Natural killer cell (primary cell): ENCODE data around the gene PPHLN1. TPM values are rescaled to one million over a fixed set of nuclear protein-coding genes. Genes with fewer than 3 reads are reported as not detected.
"Not testable (repeated sequence)": the region's sequence is repeated elsewhere in the genome, so short reads cannot be mapped to it uniquely, and the experiment has no call there.

Source experiments
- ATAC-seq, 3 donors: fragments of 150-1000 bp in 2 of 3; fragments of 200-7000 bp in 1 of 3; cut with Tn5 transposase; 1 replicate in 1 of 3; 2 replicates in 2 of 3; pipeline ENCODE4 v1.10.0; 2021; ENCODE audit warnings: mild to moderate bottlenecking in 2 of 3, moderate library complexity in 2 of 3
- DNase-seq, 2 donors: peaks; one replicate each; pipeline versions ENCODE4 v3.0.0 to v3.0.0-alpha.2; 2013 to 2021; ENCODE audit warnings: mixed read lengths in 1 of 2
- H3K27ac ChIP-seq: one replicate; pipeline ENCODE4 v1.5.1; 2013; ENCODE audit warnings: mild to moderate bottlenecking, low read length
- H3K27me3 ChIP-seq: one replicate; pipeline ENCODE4 v1.6.1; 2013; ENCODE audit warnings: low read length; ENCODE audit not compliant: control insufficient read depth, insufficient read depth
- H3K36me3 ChIP-seq: one replicate; pipeline ENCODE4 v1.6.1; 2013; ENCODE audit warnings: low read length; ENCODE audit not compliant: control insufficient read depth, insufficient read depth
- H3K4me1 ChIP-seq: one replicate; pipeline ENCODE4 v1.6.1; 2013; ENCODE audit warnings: low read length; ENCODE audit not compliant: control insufficient read depth, insufficient read depth
- H3K4me3 ChIP-seq: one replicate; pipeline ENCODE4 v1.5.1; 2013; ENCODE audit warnings: low read length
- H3K9me3 ChIP-seq: one replicate; pipeline ENCODE4 v1.6.1; 2013; ENCODE audit warnings: low read length; ENCODE audit not compliant: control insufficient read depth, insufficient read depth
- H3K27ac Mint-ChIP-seq, 2 donors: one replicate each; pipeline ENCODE4 v1.8.0; 2022; ENCODE audit warnings: mild to moderate bottlenecking in 2 of 2, mixed read lengths in 2 of 2, moderate library complexity in 1 of 2
- H3K27me3 Mint-ChIP-seq, 2 donors: one replicate each; pipeline ENCODE4 v1.8.0; 2022; ENCODE audit warnings: low read depth in 2 of 2, mixed read lengths in 2 of 2
- H3K36me3 Mint-ChIP-seq: one replicate; pipeline ENCODE4 v1.8.0; 2022; ENCODE audit warnings: mixed read lengths
- H3K4me1 Mint-ChIP-seq, 2 donors: one replicate each; pipeline ENCODE4 v1.8.0; 2022; ENCODE audit warnings: mixed read lengths in 2 of 2
- H3K4me3 Mint-ChIP-seq: one replicate; pipeline ENCODE4 v1.8.0; 2022; ENCODE audit warnings: mild to moderate bottlenecking, moderate library complexity, mixed read lengths
- H3K9me3 Mint-ChIP-seq, 2 donors: one replicate each; pipeline ENCODE4 v1.8.0; 2022; ENCODE audit warnings: mixed read lengths in 2 of 2
- CTCF ChIP-seq: fragments of 200-600 bp; IDR thresholded peaks from one replicate; pipeline ENCODE4 v1.8.0; 2022; ENCODE audit warnings: antibody characterized with exemption
- WGBS: methylation state at CpG from one replicate; pipeline ENCODE4 v1.1.7; 2013; ENCODE audit warnings: missing lambda C conversion rate; ENCODE audit not compliant: insufficient coverage; 5-methylcytosine and 5-hydroxymethylcytosine counted together
- intact Hi-C: fragments of 100-400 bp; cut with micrococcal nuclease; formaldehyde crosslinking; loops from one replicate; pipeline ENCODE4 v1.14.2; 2022
- total RNA-seq, 4 donors: library from RNA; stranded (reverse); fragments of 120-200 nt in 1 of 4; gene quantifications; one replicate each; pipeline versions ENCODE4 v1.2.3 to v1.2.4, GENCODE V29; 2013 to 2022

Gene PPHLN1
- total RNA-seq, 3 donors from 2014 or later (not counting 1 experiment from before 2014, with no cell fraction given) = 98.2 to 101 (median 101) TPM

GRCh38 chr12:42350021-42350407 lies 24.0 kb downstream of the PPHLN1 start:
- H3K27me3 ChIP-seq, H3K27ac Mint-ChIP-seq, ATAC-seq, H3K4me3 ChIP-seq, H3K9me3 ChIP-seq, H3K4me1 ChIP-seq, DNase-seq, H3K9me3 Mint-ChIP-seq, H3K36me3 Mint-ChIP-seq, H3K27me3 Mint-ChIP-seq, H3K4me3 Mint-ChIP-seq, H3K27ac ChIP-seq, intact Hi-C loops: not testable (repeated sequence)
- H3K4me1 Mint-ChIP-seq = peaks cover 12 to 13% of the 10 kb centered on the region in 2 donors
- peaks cover 21% of the 10 kb centered on the region for H3K36me3 ChIP-seq
- 98% methylated on average over 27 of the region's 34 CpGs for WGBS

- Histone ChIP-seq H3K27ac (no peak overlapping the region), H3K27me3 (no peaks in the 10 kb centered on the region), H3K9me3 (no peaks in the 10 kb centered on the region), H3K4me3 (no peak overlapping the region), H3K36me3 (peaks cover 41% of the 10 kb centered on the region), H3K4me1 (peaks cover 4% of the 10 kb centered on the region)
- ATAC-seq (no peak), DNase-seq (no peak)
- WGBS = 83% methylated on average over 2 of the region's 2 CpGs
- Mint-ChIP-seq H3K9me3 (no peaks in the 10 kb centered on the region), H3K4me1 (peaks cover 7 to 13% of the 10 kb centered on the region in 2 donors), H3K27me3 (no peaks in the 10 kb centered on the region), H3K4me3 (no peak overlapping the region), H3K27ac (no peak overlapping the region), H3K36me3 (no peaks in the 10 kb centered on the region)
- intact Hi-C loops = no loop called here
- TF ChIP-seq CTCF = no peak
These were observed 30.4 kb downstream of the PPHLN1 start for GRCh38 chr12:42356344-42356743.

- Mint-ChIP-seq H3K9me3 (no peaks in the 10 kb centered on the region), H3K27ac (peak overlapping the region in 1 of 2 donors; percentile 44), H3K4me1 (peaks cover 26 to 32% of the 10 kb centered on the region in 2 donors), H3K36me3 (no peaks in the 10 kb centered on the region), H3K27me3 (no peaks in the 10 kb centered on the region), H3K4me3 (no peak overlapping the region)
- Histone ChIP-seq H3K9me3 (no peaks in the 10 kb centered on the region), H3K36me3 (peaks cover 17% of the 10 kb centered on the region), H3K27me3 (no peaks in the 10 kb centered on the region), H3K27ac (no peak overlapping the region), H3K4me1 (peaks cover 4% of the 10 kb centered on the region), H3K4me3 (no peak overlapping the region)
- 98% methylated on average over 4 of the region's 6 CpGs for WGBS
- intact Hi-C loops = no loop called here
- DNase-seq = no peak
- TF ChIP-seq CTCF = no peak
- peak in 1 of 3 donors; percentile 30 for ATAC-seq
These were observed 34.9 kb downstream of the PPHLN1 start for GRCh38 chr12:42360747-42361403.

- no peaks in the 10 kb centered on the region for H3K27me3 Mint-ChIP-seq
- H3K4me3 ChIP-seq = no peak overlapping the region
- no peak overlapping the region for H3K4me3 Mint-ChIP-seq
- H3K36me3 Mint-ChIP-seq = no peaks in the 10 kb centered on the region
- peak overlapping the region; percentile 7 to 31 for H3K27ac Mint-ChIP-seq
- ATAC-seq (no peak), DNase-seq (no peak)
- 94% methylated on average over 3 of the region's 4 CpGs for WGBS
- intact Hi-C loops = no loop called here
- no peak for TF ChIP-seq CTCF
- peaks cover 27 to 38% of the 10 kb centered on the region in 2 donors for H3K4me1 Mint-ChIP-seq
- no peaks in the 10 kb centered on the region for H3K9me3 ChIP-seq
- H3K9me3 Mint-ChIP-seq = no peaks in the 10 kb centered on the region
- H3K27ac ChIP-seq = no peak overlapping the region
- H3K36me3 ChIP-seq = peaks cover 8% of the 10 kb centered on the region
- H3K27me3 ChIP-seq = no peaks in the 10 kb centered on the region
- H3K4me1 ChIP-seq = peaks cover 4% of the 10 kb centered on the region
These were observed 36.1 kb downstream of the PPHLN1 start for GRCh38 chr12:42361909-42362646.
